A549 (cell line): ENCODE measurements around the gene HNF1B. TPM values are rescaled to one million over a fixed set of nuclear protein-coding genes. Genes with fewer than 3 reads are reported as not detected.

Source experiments
- ATAC-seq, 2 experiments: fragments of 200-7000 bp in 1 of 2; fragments of >200 bp in 1 of 2; cut with Nextera tagmentation in 1 of 2; cut with Tn5 transposase in 1 of 2; 3 replicates each; pipeline versions ENCODE4 v1.8.0 to v1.9.1; 2018 to 2020; ENCODE audit warnings: mild to moderate bottlenecking in 1 of 2, moderate library complexity in 1 of 2
- CTCF ChIA-PET: fragments of 300-600 bp; sonication (Branson Sonifier 250); formaldehyde crosslinking; extraction: SDS; loops from one replicate; lab custom pipeline; 2021; ENCODE audit warnings: antibody characterized with exemption, inconsistent platforms; lab: Yijun Ruan, JAX
- POLR2A ChIA-PET: fragments of 350-600 bp; formaldehyde crosslinking; extraction: SDS; loops from one replicate; lab custom pipeline; 2021; ENCODE audit warnings: antibody characterized with exemption, inconsistent platforms; lab: Yijun Ruan, JAX
- DNase-seq, 2 experiments: peaks; one replicate each; pipeline versions ENCODE4 v3.0.0 to v3.0.0-alpha.2; 2011 to 2016; ENCODE audit warnings: low read depth in 1 of 2, low spot score in 1 of 2
- FAIRE-seq: peaks from 2 replicates; lab custom pipeline; 2011; peaks lifted over from hg19 to GRCh38; lab: Jason Lieb, UNC
- H3K27ac ChIP-seq, 2 experiments: fragments of >200 bp; sonication (Bioruptor Twin); formaldehyde crosslinking; 3 replicates each; pipeline ENCODE4 v1.5.1; 2016 to 2017
- H3K4me1 ChIP-seq: fragments of >200 bp; sonication (Bioruptor Twin); formaldehyde crosslinking; 3 replicates; pipeline ENCODE4 v1.6.1; 2016
- H3K4me2 ChIP-seq: fragments of >200 bp; sonication (Bioruptor Twin); formaldehyde crosslinking; 3 replicates; pipeline ENCODE4 v1.6.1; 2016
- H3K4me3 ChIP-seq: fragments of >200 bp; sonication (Bioruptor Twin); formaldehyde crosslinking; 3 replicates; pipeline ENCODE4 v1.5.1; 2016
- H3K9me3 ChIP-seq: fragments of >200 bp; sonication (Bioruptor Twin); formaldehyde crosslinking; 3 replicates; pipeline ENCODE4 v1.6.1; 2016
- BHLHE40 ChIP-seq: IDR thresholded peaks from 2 replicates; pipeline ENCODE4 v1.6.1; 2012; ENCODE audit warnings: low read depth, low read length, inconsistent platforms
- CBX8 ChIP-seq: fragments of 200-600 bp; sonication (generic); IDR thresholded peaks from 2 replicates; pipeline ENCODE4 v1.6.1; 2016
- CHD4 ChIP-seq: fragments of 200-600 bp; sonication (generic); IDR thresholded peaks from 2 replicates; pipeline ENCODE4 v1.6.1; 2016; ENCODE audit warnings: antibody characterized with exemption, mild to moderate bottlenecking, borderline replicate concordance
- FOXS1 ChIP-seq: fragments of 250-450 bp; sonication (Bioruptor Pico); IDR thresholded peaks from 2 replicates; pipeline ENCODE4 v1.5.0; 2020; ENCODE audit warnings: mild to moderate bottlenecking, moderate library complexity
- HDAC2 ChIP-seq: fragments of 200-600 bp; sonication (generic); IDR thresholded peaks from 2 replicates; pipeline ENCODE4 v1.6.1; 2016
- HEYL ChIP-seq: fragments of 250-450 bp; sonication (Bioruptor Pico); IDR thresholded peaks from 2 replicates; pipeline ENCODE4 v1.8.0; 2021; ENCODE audit warnings: mild to moderate bottlenecking, moderate library complexity
- HOXA7 ChIP-seq: fragments of 250-450 bp; sonication (Bioruptor Pico); IDR thresholded peaks from 2 replicates; pipeline ENCODE4 v1.5.0; 2020; ENCODE audit warnings: mild to moderate bottlenecking, moderate library complexity
- HOXB13 ChIP-seq: fragments of 250-450 bp; sonication (Bioruptor Pico); IDR thresholded peaks from 2 replicates; pipeline ENCODE4 v1.5.0; 2020; ENCODE audit warnings: low read depth, mild to moderate bottlenecking, moderate library complexity
- HOXB5 ChIP-seq: fragments of 250-450 bp; sonication (Bioruptor Pico); IDR thresholded peaks from 2 replicates; pipeline ENCODE4 v1.5.0; 2020; ENCODE audit warnings: mild to moderate bottlenecking, moderate library complexity
- JUNB ChIP-seq: fragments of >200 bp; sonication (Bioruptor Twin); formaldehyde crosslinking; IDR thresholded peaks from 2 replicates; pipeline ENCODE4 v1.6.1; 2016
- KDM1A ChIP-seq: fragments of 200-600 bp; sonication (generic); IDR thresholded peaks from 2 replicates; pipeline ENCODE4 v1.6.1; 2016; ENCODE audit warnings: low read depth, mild to moderate bottlenecking
- KDM5A ChIP-seq: fragments of 200-600 bp; sonication (generic); IDR thresholded peaks from 2 replicates; pipeline ENCODE4 v1.6.1; 2016; ENCODE audit warnings: antibody characterized with exemption, mild to moderate bottlenecking
- RARB ChIP-seq: fragments of 250-450 bp; sonication (Bioruptor Pico); IDR thresholded peaks from 2 replicates; pipeline ENCODE4 v1.8.0; 2021; ENCODE audit warnings: mild to moderate bottlenecking, moderate library complexity
- RCOR1 ChIP-seq: fragments of 150-350 bp; IDR thresholded peaks from 2 replicates; pipeline ENCODE4 v1.6.1; 2014; ENCODE audit warnings: antibody characterized with exemption, low read length, low read depth
- RFX5 ChIP-seq: fragments of 450-650 bp; IDR thresholded peaks from 2 replicates; pipeline ENCODE4 v1.7.1; 2014; ENCODE audit warnings: antibody characterized with exemption, mild to moderate bottlenecking, moderate library complexity
- ZFP36 ChIP-seq: fragments of 450-650 bp; IDR thresholded peaks from 2 replicates; pipeline ENCODE4 v1.6.1; 2014; ENCODE audit warnings: borderline replicate concordance; ENCODE audit not compliant: partially characterized antibody
- WGBS: methylation state at CpG from one replicate; pipeline ENCODE4 v1.1.6; 2017; ENCODE audit errors: missing lambda C conversion rate; 5-methylcytosine and 5-hydroxymethylcytosine counted together
- polyA plus RNA-seq, 4 experiments: library from polyadenylated mRNA; depleted of rRNA in 3 of 4; stranded (reverse); fragments of >200 nt; fragmentation: RNase III in 1 of 4; extraction: RNeasy Plus Mini Kit Qiagen cat#74134 plus additional on column Dnase treatment in 1 of 4; gene quantifications; 2 replicates in 3 of 4; 3 replicates in 1 of 4; pipeline ENCODE4 v1.2.3, GENCODE V29; 2011 to 2017
- TF ChIP-seq, protein P1 (sequence below): fragments of 200-600 bp; sonication (generic); IDR thresholded peaks from 2 replicates; pipeline ENCODE4 v1.6.1; 2016; ENCODE audit warnings: antibody characterized with exemption, mild to moderate bottlenecking, moderate library complexity
- TF ChIP-seq, protein P2 (sequence below): fragments of >200 bp; sonication (Bioruptor Twin); formaldehyde crosslinking; IDR thresholded peaks from 3 replicates; pipeline ENCODE4 v1.5.1; 2016
- TF ChIP-seq, protein P3 (sequence below): fragments of 250-450 bp; sonication (Bioruptor Pico); IDR thresholded peaks from 2 replicates; pipeline ENCODE4 v1.5.0; 2020; ENCODE audit warnings: low read depth, mild to moderate bottlenecking, moderate library complexity
- TF ChIP-seq, protein P4 (sequence below): fragments of 250-450 bp; sonication (Bioruptor Pico); IDR thresholded peaks from 2 replicates; pipeline ENCODE4 v1.5.0; 2021; ENCODE audit warnings: mild to moderate bottlenecking, moderate library complexity, borderline replicate concordance

Gene HNF1B
- polyA plus RNA-seq, 2 of the 4 experiments (the other 2 are of a cell fraction): 13.3 to 21.3 TPM

DNA sequence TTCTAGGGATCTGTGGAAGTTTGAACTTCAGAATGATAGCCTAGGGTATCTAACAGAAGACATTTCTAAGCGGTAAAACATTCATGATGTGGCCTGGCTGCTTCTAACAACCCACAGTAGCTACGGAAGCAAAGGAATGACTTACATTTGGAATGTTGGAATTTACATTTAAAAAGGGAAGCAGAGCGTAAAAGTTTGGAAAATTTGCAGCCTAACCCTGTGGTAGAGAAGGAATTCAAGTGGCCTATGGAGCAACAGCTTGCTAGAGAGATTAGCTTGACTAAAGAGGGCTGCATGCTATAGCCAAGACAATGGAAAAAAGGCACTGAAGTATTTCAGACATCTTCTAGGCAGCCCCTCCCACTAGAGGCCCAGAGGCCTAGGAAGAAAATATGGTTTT, 50.1 kb downstream of the HNF1B start:
- no peak overlapping the region for H3K27ac ChIP-seq
- no peak overlapping the region for H3K4me3 ChIP-seq
- FAIRE-seq: no peak
- no peak overlapping the region for H3K4me2 ChIP-seq
- H3K4me1 ChIP-seq: peaks cover 18% of the 10 kb centered on the region
- POLR2A ChIA-PET: no interaction called here
- TF ChIP-seq RCOR1: no peak
- TF ChIP-seq, protein P1, sequence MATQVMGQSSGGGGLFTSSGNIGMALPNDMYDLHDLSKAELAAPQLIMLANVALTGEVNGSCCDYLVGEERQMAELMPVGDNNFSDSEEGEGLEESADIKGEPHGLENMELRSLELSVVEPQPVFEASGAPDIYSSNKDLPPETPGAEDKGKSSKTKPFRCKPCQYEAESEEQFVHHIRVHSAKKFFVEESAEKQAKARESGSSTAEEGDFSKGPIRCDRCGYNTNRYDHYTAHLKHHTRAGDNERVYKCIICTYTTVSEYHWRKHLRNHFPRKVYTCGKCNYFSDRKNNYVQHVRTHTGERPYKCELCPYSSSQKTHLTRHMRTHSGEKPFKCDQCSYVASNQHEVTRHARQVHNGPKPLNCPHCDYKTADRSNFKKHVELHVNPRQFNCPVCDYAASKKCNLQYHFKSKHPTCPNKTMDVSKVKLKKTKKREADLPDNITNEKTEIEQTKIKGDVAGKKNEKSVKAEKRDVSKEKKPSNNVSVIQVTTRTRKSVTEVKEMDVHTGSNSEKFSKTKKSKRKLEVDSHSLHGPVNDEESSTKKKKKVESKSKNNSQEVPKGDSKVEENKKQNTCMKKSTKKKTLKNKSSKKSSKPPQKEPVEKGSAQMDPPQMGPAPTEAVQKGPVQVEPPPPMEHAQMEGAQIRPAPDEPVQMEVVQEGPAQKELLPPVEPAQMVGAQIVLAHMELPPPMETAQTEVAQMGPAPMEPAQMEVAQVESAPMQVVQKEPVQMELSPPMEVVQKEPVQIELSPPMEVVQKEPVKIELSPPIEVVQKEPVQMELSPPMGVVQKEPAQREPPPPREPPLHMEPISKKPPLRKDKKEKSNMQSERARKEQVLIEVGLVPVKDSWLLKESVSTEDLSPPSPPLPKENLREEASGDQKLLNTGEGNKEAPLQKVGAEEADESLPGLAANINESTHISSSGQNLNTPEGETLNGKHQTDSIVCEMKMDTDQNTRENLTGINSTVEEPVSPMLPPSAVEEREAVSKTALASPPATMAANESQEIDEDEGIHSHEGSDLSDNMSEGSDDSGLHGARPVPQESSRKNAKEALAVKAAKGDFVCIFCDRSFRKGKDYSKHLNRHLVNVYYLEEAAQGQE: no peak
- TF ChIP-seq HOXB13 (CRISPR knock-in tag): no peak
- TF ChIP-seq HDAC2: no peak
- TF ChIP-seq FOXS1 (CRISPR knock-in tag): no peak
- TF ChIP-seq HOXB5 (CRISPR knock-in tag): no peak
- no peak for TF ChIP-seq JUNB
- TF ChIP-seq, protein P2, sequence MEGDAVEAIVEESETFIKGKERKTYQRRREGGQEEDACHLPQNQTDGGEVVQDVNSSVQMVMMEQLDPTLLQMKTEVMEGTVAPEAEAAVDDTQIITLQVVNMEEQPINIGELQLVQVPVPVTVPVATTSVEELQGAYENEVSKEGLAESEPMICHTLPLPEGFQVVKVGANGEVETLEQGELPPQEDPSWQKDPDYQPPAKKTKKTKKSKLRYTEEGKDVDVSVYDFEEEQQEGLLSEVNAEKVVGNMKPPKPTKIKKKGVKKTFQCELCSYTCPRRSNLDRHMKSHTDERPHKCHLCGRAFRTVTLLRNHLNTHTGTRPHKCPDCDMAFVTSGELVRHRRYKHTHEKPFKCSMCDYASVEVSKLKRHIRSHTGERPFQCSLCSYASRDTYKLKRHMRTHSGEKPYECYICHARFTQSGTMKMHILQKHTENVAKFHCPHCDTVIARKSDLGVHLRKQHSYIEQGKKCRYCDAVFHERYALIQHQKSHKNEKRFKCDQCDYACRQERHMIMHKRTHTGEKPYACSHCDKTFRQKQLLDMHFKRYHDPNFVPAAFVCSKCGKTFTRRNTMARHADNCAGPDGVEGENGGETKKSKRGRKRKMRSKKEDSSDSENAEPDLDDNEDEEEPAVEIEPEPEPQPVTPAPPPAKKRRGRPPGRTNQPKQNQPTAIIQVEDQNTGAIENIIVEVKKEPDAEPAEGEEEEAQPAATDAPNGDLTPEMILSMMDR: no peak
- no peak for TF ChIP-seq KDM5A
- no peak for TF ChIP-seq HOXA7 (CRISPR knock-in tag)
- TF ChIP-seq CBX8: no peak
- TF ChIP-seq, protein P3, sequence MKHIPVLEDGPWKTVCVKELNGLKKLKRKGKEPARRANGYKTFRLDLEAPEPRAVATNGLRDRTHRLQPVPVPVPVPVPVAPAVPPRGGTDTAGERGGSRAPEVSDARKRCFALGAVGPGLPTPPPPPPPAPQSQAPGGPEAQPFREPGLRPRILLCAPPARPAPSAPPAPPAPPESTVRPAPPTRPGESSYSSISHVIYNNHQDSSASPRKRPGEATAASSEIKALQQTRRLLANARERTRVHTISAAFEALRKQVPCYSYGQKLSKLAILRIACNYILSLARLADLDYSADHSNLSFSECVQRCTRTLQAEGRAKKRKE (CRISPR knock-in tag): no peak
- TF ChIP-seq CHD4: no peak
- TF ChIP-seq, protein P4, sequence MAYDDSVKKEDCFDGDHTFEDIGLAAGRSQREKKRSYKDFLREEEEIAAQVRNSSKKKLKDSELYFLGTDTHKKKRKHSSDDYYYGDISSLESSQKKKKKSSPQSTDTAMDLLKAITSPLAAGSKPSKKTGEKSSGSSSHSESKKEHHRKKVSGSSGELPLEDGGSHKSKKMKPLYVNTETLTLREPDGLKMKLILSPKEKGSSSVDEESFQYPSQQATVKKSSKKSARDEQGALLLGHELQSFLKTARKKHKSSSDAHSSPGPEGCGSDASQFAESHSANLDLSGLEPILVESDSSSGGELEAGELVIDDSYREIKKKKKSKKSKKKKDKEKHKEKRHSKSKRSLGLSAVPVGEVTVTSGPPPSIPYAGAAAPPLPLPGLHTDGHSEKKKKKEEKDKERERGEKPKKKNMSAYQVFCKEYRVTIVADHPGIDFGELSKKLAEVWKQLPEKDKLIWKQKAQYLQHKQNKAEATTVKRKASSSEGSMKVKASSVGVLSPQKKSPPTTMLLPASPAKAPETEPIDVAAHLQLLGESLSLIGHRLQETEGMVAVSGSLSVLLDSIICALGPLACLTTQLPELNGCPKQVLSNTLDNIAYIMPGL (CRISPR knock-in tag): no peak
- TF ChIP-seq KDM1A: no peak
- TF ChIP-seq, all 56 proteins: peak for 0
- CTCF ChIA-PET: interaction anchor here (0.9 to 2.2 kb wide), 7 partner anchors 9 to 122 kb away, joined by 3 to 11 read pairs (median 6); no protein-coding TSS in a partner anchor
- no peaks in the 10 kb centered on the region for H3K9me3 ChIP-seq
- ATAC-seq (no peak), DNase-seq (no peak)
- 94% methylated on average over 3 of the region's 3 CpGs for WGBS

DNA sequence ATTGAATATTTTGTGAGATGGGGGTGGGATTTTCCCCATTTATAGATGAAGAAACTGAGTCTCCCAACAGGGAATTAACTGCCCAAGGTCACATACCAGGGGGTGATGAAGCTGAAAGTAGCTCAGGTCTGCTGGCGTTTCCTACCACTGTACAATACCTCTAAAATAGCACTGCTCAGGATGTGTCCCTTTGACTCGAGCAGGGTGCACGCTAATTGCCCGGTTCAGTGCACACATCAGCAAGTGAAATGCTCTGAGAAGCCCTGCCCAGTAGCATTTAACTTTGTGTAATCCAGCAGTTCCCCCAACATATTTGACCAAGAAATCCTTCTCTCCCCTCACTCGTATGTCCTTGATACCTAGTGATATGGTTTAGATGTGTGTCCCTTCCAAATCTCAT, 51.5 kb downstream of the HNF1B start:
- WGBS: 94% methylated on average over 5 of the region's 5 CpGs
- TF ChIP-seq RARB: no peak
- no peak for TF ChIP-seq RFX5
- TF ChIP-seq ZFP36: no peak
- TF ChIP-seq BHLHE40: no peak
- no peak for TF ChIP-seq HEYL
- no peak for TF ChIP-seq HOXA7 (CRISPR knock-in tag)
- no peak overlapping the region for H3K27ac ChIP-seq
- no peak for FAIRE-seq
- ChIA-PET CTCF (interaction anchor here (0.5 to 1.2 kb wide), 3 partner anchors 43 to 123 kb away, joined by 3 to 4 read pairs (median 3); no protein-coding TSS in a partner anchor), POLR2A (no interaction called here)
- H3K4me2 ChIP-seq: no peak overlapping the region
- ATAC-seq: no peak
- H3K4me3 ChIP-seq: no peak overlapping the region
- H3K4me1 ChIP-seq: peaks cover 5% of the 10 kb centered on the region; the same call in 2 of the 3 replicates
- no peaks in the 10 kb centered on the region for H3K9me3 ChIP-seq
- DNase-seq: no peak
